Epithelial cell of proximal tubule (primary cell): ENCODE measurements around the gene CRYL1. TPM values are rescaled to one million over a fixed set of nuclear protein-coding genes. Genes with fewer than 3 reads are reported as not detected.

Source experiments
- DNase-seq: peaks from one replicate; pipeline ENCODE4 v3.0.0-alpha.2; 2011; ENCODE audit warnings: low read depth
- H3K4me3 ChIP-seq: 2 replicates; pipeline ENCODE4 v1.5.1; 2011; ENCODE audit warnings: low read depth, mild to moderate bottlenecking, low read length
- CTCF ChIP-seq: conservative IDR thresholded peaks from 2 replicates; pipeline ENCODE4 v1.5.1; 2012; ENCODE audit warnings: low read depth, mild to moderate bottlenecking, low read length
- total RNA-seq: library from RNA; depleted of rRNA; stranded (reverse); fragments of >200 nt; gene quantifications from 2 replicates; pipeline ENCODE4 v1.2.3, GENCODE V29; 2015

CRYL1 gene
- total RNA-seq, 1 donor from 2014 or later, result 41.3 TPM

GRCh38 chr13:20401931-20402856, 123.5 kb downstream of the CRYL1 start:
- no peak for DNase-seq
- H3K4me3 ChIP-seq, result no peak overlapping the region
- no peak for TF ChIP-seq CTCF

GRCh38 chr13:20401531-20401930, 124.1 kb downstream of the CRYL1 start:
- no peak for DNase-seq
- no peak overlapping the region for H3K4me3 ChIP-seq
- TF ChIP-seq CTCF, result no peak

GRCh38 chr13:20400774-20401173, 124.9 kb downstream of the CRYL1 start:
- DNase-seq, result no peak

GRCh38 chr13:20399961-20400360, 125.7 kb downstream of the CRYL1 start:
- no peak overlapping the region for H3K4me3 ChIP-seq
- TF ChIP-seq CTCF, result no peak
- DNase-seq, result no peak

More at GRCh38 chr13:20400774-20401173, 124.9 kb downstream of the CRYL1 start:
- TF ChIP-seq CTCF, result no peak
- H3K4me3 ChIP-seq, result no peak overlapping the region

GRCh38 chr13:20399515-20399914, 126.1 kb downstream of the CRYL1 start:
- no peak for DNase-seq
- no peak overlapping the region for H3K4me3 ChIP-seq
- TF ChIP-seq CTCF, result no peak

GRCh38 chr13:20398459-20398858, 127.2 kb downstream of the CRYL1 start:
- H3K4me3 ChIP-seq, result no peak overlapping the region
- no peak for TF ChIP-seq CTCF
- no peak for DNase-seq

- no peak overlapping the region for H3K4me3 ChIP-seq
- TF ChIP-seq CTCF, result no peak
- no peak for DNase-seq
These were observed 127.8 kb downstream of the CRYL1 start for GRCh38 chr13:20397896-20398295.
